NCI-H226 (cell line): ENCODE data around the gene DCTPP1.

ENCODE experiments used
- DNase-seq: peaks from one replicate; pipeline ENCODE4 v3.0.0-alpha.2; 2015

DCTPP1 gene

DNA sequence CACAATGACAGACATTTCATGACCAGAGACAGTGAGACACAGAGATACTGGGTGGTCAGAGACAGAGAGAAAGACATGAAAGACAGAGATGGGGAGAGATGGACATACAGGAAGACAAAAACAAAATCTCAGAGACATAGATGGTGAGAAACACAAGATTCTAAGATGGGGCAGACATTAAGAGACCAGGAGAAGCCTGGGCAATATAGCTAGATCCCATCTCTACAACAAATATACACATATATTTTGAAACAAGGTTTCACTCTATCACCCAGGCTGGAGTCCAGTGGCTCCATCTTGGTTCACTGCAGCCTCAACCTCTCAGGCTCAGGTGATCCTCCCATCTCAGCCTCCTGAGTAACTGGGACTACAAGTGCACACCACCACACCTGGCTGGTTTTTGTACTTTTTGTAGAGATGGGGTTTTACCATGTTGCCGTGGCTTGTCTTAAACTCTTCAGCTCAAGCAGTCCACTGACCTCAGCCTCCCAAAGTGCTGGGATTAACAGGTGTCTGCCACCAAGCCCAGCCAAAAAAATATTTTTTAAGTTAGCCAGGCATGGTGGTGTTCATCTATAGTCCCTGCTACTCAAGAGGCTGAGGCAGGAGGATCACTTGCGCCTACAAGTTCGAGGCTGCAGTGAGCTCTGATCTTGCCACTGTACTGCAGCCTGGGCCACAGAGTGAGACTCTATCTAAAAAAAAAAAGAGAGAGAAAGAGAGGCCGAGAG is 49.6 kb downstream of the DCTPP1 start:
- no peak for DNase-seq

DNA sequence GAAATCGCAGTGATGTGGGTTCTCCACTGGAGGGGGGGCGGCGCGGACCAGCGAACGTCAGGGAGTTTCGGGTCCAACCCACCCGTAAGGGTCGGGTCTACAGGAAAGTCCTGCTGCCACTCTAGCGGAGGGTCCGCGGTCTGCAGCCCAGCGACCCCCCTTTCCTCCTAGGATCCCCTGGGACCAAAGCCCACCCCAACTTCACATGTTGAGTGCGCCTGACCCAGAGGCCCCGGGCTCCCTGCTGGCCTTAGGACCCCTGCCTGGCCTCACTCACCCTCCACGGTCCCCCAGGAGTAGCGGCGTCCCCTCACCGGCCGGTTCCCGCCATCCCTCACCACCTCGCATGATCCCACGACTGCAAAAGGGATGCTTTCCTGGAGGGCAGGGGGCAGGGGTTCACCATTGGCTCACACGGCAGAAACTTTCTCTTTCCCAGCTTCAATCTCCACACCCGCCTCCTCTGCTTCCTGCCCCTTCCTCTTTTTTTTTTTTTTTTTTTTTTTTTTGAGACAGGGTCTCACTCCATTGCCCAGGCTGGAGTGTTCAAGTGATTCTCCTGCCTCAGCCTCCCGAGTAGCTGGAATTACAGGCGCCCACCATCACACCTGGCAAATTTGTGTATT is 50.6 kb downstream of the DCTPP1 start:
- DNase-seq, result no peak

DNA sequence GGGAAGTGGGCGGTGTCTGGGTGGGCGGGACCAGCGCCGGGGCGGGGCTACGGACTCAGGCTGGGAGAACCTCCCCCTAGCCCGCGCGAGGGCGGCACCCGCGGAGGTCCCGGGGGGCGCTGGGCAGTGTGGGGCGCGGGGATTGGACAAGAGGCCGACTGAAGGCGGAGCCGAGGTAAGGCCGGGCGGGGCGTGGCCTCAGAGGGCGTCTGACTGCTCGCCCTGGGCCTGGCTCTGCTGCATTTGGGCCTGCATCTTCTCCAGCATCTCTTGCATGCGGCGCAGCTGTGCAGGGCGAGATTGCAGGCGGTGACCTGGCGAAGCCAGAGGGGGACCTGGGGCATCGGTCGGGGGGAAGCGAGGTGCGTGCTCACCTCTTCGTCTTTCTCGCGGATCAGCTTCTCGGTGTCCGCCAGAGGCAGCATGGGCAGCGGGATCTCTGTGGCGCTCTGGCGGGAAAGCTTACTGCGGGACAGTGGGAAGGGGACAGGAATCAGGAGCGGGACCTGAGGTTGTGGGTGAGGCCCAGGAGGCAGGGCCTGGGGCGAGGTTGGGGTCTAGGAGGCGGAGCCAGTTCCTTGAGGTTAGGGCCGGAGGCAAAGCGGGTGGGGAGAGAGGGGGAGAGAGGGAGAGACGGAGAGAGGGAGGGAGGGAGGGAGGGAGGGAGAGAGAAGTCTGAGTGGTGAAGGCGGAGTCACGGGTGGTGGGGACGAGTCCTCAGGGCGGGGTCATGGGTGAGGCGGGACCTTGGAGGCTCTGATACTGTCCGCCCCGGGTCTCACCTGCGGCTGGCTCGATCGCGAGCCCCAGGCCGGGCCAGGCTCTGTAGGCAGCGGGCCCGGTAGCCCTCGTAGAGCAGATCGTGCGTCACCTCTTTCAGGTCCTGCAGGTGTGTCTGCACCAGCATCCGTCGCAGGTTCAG is 51.3 kb downstream of the DCTPP1 start:
- peak; percentile 93 for DNase-seq

DNA sequence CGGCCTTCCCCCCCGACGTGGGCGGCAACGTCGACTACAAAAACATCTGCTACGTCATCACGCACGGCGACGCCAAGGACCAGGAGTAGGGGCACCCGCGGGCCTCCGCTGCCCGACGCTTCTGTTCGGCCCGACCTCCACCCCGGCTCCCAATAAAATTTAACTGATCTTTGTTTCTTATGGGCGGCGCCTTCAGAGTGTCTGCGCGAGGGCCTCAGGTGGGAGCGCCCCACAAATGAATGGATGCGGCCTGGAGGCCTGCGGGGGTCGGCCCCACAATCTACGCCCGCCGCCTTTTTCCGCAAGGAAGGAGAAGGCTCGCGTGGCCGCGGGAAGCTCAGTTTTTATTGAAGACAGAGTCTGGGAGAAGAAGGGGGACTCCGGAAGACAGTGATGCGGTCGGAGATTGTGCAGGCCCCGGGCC is 52.0 kb downstream of the DCTPP1 start:
- DNase-seq, result peak; percentile 75

DNA sequence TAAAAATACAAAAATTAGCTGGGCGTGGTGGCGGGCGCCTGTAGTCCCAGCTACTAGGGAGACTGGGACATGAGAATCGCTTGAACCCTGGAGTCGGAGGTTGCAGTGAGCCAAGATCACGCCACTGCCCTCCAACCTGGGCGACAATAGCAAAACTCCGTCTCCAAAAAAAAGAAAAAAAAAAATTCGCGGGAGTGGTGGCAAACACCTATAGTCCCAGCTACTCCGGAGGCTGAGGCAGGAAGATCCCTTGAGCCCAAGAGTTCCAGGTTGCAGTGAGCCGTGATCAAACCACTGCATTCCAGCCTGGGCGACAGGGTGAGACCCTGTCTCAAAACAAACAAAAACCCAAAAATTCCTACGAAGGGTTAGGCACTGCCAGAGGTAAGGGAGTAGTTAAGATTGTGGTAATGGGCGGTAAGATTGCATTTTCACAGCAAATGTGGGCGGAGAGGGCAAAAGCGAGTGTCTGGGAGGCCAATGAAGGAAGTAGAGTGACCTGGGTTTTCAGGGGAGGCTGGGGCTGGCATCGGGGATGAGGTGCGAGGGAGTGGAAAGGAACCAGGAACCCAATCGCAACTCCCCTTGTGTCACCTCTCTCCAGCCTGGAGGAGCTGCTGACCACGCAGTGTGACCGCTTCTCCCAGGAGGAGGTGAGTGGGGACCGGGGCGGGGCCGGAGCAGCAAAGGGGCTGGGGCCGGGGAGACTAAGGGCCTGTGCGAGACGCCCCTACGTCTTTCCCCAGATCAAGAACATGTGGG is 52.6 kb downstream of the DCTPP1 start:
- no peak for DNase-seq

DNA sequence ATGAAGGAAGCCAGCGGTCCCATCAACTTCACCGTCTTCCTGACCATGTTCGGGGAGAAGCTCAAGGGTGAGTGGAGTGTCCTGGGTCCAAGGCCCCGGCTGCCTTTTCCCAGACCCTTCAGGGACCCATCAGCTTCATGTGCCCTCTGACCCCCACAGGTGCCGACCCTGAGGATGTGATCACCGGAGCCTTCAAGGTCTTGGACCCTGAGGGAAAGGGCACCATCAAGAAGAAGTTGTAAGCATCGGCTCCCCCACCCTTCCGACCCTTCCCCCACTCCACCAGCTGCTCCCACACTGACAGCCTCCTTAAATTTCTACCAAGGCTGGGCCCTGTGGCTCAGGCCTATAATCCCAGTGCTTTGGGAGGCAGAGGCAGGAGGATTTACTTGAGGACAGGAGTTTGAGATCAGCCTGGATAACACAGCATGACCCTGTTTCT is 53.3 kb downstream of the DCTPP1 start:
- DNase-seq, result no peak

DNA sequence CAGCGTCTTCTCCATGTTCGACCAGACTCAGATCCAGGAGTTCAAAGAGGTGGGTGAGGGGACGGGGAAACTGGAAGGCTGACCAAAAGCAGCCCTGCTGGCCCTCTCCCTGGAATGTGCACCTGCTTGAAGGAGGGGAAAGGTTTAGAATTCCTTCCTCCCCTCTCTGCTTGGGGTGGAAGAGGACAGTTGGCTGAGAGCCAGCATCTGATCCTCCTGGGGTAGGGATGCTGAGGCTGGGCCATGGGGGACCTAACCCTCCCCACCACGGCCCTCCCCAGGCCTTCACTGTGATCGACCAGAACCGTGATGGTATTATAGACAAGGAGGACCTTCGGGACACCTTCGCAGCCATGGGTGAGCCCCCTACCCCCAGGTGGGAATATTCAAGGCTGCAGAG is 54.0 kb downstream of the DCTPP1 start:
- DNase-seq, result no peak

DNA sequence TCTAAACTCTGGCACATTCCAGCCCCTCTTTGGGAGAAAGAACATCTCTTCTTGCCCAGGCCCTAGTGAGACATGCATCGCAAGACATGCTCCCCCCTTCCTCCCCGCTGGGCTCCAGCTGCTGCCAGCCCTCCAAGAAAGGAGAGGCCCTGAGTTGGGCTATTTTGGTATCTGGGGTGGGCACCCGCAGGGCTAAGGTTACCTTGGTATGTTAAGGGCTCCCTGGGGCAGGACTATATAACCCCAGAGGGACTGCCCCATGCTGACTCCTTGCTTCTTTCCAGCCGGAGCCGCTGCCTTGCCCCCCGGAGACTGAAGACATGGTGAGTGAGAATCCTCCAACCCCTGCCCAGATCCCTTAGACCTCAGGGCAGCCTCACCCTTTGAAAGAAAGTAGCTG is 55.3 kb downstream of the DCTPP1 start, which contains the start of gene MYL11:
Gene MYL11, plus strand, starts transcription at position 265 of the 400 bp plus-strand sequence. Its CDS starts 56 bp downstream, at position 321.
- DNase-seq, result no peak
